Suppressor macrophage (primary cell): ENCODE results near the gene LRRC7.

Experiments
- DNase-seq, 4 experiments: peaks; one replicate each; pipeline ENCODE4 v3.0.0-alpha.2; 2020 to 2022

LRRC7 gene

GRCh38 chr1:70103770-70104169 lies 536.0 kb downstream of the LRRC7 start:
- DNase-seq, result no peak

GRCh38 chr1:70109241-70109640 lies 541.5 kb downstream of the LRRC7 start:
- no peak for DNase-seq

GRCh38 chr1:70112838-70113237 lies 545.1 kb downstream of the LRRC7 start:
- DNase-seq, result no peak

- DNase-seq, result no peak
These were observed 547.6 kb downstream of the LRRC7 start for GRCh38 chr1:70115315-70115714.

GRCh38 chr1:70117046-70117445 lies 549.3 kb downstream of the LRRC7 start:
- no peak for DNase-seq

GRCh38 chr1:70134148-70134547 lies 566.4 kb downstream of the LRRC7 start:
- peak; percentile 37 to 78 (median 72) for DNase-seq

GRCh38 chr1:70140343-70140742 lies 572.6 kb downstream of the LRRC7 start:
- no peak for DNase-seq

- no peak for DNase-seq
These were observed 573.2 kb downstream of the LRRC7 start for GRCh38 chr1:70140894-70141293.

GRCh38 chr1:70142075-70142474 lies 574.4 kb downstream of the LRRC7 start:
- no peak for DNase-seq

- no peak for DNase-seq
These were observed 575.4 kb downstream of the LRRC7 start for GRCh38 chr1:70143048-70143659.

- DNase-seq, result no peak
These were observed 578.8 kb downstream of the LRRC7 start for GRCh38 chr1:70146488-70146887.

- no peak for DNase-seq
These were observed 582.7 kb downstream of the LRRC7 start for GRCh38 chr1:70150444-70150843.

- no peak for DNase-seq
These were observed 586.0 kb downstream of the LRRC7 start for GRCh38 chr1:70153739-70154138.

- peak in 2 of 4 experiments; percentile 11 to 34 for DNase-seq
These were observed 588.9 kb downstream of the LRRC7 start for GRCh38 chr1:70156529-70157120.

- no peak for DNase-seq
These were observed 596.6 kb downstream of the LRRC7 start for GRCh38 chr1:70164350-70164749.

GRCh38 chr1:70168283-70168682 lies 600.6 kb downstream of the LRRC7 start:
- DNase-seq, result no peak

GRCh38 chr1:70169018-70169839 lies 601.5 kb downstream of the LRRC7 start:
- no peak for DNase-seq

- DNase-seq, result no peak
These were observed 603.8 kb downstream of the LRRC7 start for GRCh38 chr1:70171512-70171911.
